Measurements from ENCODE around the gene VTN.

DNA sequence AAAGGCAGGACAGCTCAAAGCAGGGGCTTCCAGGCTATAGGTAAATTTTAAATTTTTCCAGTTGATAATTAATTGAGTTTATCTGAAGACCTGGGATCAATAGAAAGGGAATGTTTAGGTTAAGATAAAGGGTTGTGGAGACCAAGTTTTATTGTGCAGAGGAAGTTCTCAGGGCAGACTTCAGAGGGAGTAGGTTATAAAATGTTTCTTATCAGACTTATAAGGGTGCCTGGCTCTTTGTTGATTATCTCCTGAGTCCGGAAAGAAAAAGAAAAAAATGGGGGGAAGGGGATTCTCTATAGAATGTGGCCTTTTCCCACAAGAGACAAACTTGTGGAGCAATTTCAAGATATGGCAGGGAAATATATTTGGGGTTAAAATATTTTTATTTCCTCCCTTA lies 20.0 kb upstream of the VTN start:
- TF ChIP-seq, protein P1, sequence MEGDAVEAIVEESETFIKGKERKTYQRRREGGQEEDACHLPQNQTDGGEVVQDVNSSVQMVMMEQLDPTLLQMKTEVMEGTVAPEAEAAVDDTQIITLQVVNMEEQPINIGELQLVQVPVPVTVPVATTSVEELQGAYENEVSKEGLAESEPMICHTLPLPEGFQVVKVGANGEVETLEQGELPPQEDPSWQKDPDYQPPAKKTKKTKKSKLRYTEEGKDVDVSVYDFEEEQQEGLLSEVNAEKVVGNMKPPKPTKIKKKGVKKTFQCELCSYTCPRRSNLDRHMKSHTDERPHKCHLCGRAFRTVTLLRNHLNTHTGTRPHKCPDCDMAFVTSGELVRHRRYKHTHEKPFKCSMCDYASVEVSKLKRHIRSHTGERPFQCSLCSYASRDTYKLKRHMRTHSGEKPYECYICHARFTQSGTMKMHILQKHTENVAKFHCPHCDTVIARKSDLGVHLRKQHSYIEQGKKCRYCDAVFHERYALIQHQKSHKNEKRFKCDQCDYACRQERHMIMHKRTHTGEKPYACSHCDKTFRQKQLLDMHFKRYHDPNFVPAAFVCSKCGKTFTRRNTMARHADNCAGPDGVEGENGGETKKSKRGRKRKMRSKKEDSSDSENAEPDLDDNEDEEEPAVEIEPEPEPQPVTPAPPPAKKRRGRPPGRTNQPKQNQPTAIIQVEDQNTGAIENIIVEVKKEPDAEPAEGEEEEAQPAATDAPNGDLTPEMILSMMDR (IDR thresholded peaks at IDR 0.05), result no peak
- TF ChIP-seq POLR2A (IDR thresholded peaks at IDR 0.05), result no peak
